ENCODE data around the gene XXYLT1. TPM values are rescaled to one million over a fixed set of nuclear protein-coding genes. Genes with fewer than 3 reads are reported as not detected.

Gene XXYLT1
- total RNA-seq, 3 donors from 2014 or later, result 7.2 to 13.0 (median 10.8) TPM

- H3K27me3 ChIP-seq, result no peaks in the 10 kb centered on the region
- no peak for TF ChIP-seq CTCF (IDR thresholded peaks at IDR 0.05)
- TF ChIP-seq POLR2A (IDR thresholded peaks at IDR 0.05), result no peak
- TF ChIP-seq POLR2AphosphoS5 (IDR thresholded peaks at IDR 0.05), result no peak
- no peak overlapping the region for H3K4me3 ChIP-seq
- intact Hi-C loops (cut with DNase I; ENCODE audit: low total_unique reads), result no loop called here
- H3K4me1 ChIP-seq, result peaks cover 0 to 4% of the 10 kb centered on the region in 2 donors
- DNase-seq (ENCODE audit: low spot score in 2 of 2), result no peak
- no peaks in the 10 kb centered on the region for H3K9me3 ChIP-seq
- no peaks in the 10 kb centered on the region for H3K36me3 ChIP-seq
- H3K27ac ChIP-seq, result peak overlapping the region; percentile 35 to 40
Measured at GRCh38 chr3:195185583-195185982, 85.4 kb downstream of the XXYLT1 start.

- Histone ChIP-seq H3K27me3 (no peaks in the 10 kb centered on the region), H3K27ac (peak overlapping the region; percentile 17 to 22), H3K36me3 (no peaks in the 10 kb centered on the region), H3K4me1 (peaks cover 0 to 4% of the 10 kb centered on the region in 2 donors), H3K4me3 (no peak overlapping the region), H3K9me3 (no peaks in the 10 kb centered on the region)
- intact Hi-C loops (cut with DNase I; ENCODE audit: low total_unique reads), result no loop called here
- TF ChIP-seq POLR2A (IDR thresholded peaks at IDR 0.05) (no peak), CTCF (IDR thresholded peaks at IDR 0.05) (no peak), POLR2AphosphoS5 (IDR thresholded peaks at IDR 0.05) (no peak)
- DNase-seq (ENCODE audit: low spot score in 2 of 2), result no peak
Measured at GRCh38 chr3:195184716-195185421, 86.1 kb downstream of the XXYLT1 start.

GRCh38 chr3:195183071-195183776 is 87.7 kb downstream of the XXYLT1 start:
- intact Hi-C loops (cut with DNase I; ENCODE audit: low total_unique reads), result no loop called here
- TF ChIP-seq CTCF (IDR thresholded peaks at IDR 0.05) (no peak), POLR2AphosphoS5 (IDR thresholded peaks at IDR 0.05) (no peak), POLR2A (IDR thresholded peaks at IDR 0.05) (no peak)
- Histone ChIP-seq H3K4me3 (no peak overlapping the region), H3K27ac (peak overlapping the region; percentile 38 to 53), H3K9me3 (no peaks in the 10 kb centered on the region), H3K4me1 (peaks cover 0 to 4% of the 10 kb centered on the region in 2 donors), H3K27me3 (no peaks in the 10 kb centered on the region), H3K36me3 (no peaks in the 10 kb centered on the region)
- no peak for DNase-seq (ENCODE audit: low spot score in 2 of 2)

- H3K9me3 ChIP-seq, result no peaks in the 10 kb centered on the region
- TF ChIP-seq CTCF (IDR thresholded peaks at IDR 0.05) (no peak), POLR2A (IDR thresholded peaks at IDR 0.05) (no peak), POLR2AphosphoS5 (IDR thresholded peaks at IDR 0.05) (no peak)
- no peaks in the 10 kb centered on the region for H3K36me3 ChIP-seq
- no peaks in the 10 kb centered on the region for H3K27me3 ChIP-seq
- intact Hi-C loops (cut with DNase I; ENCODE audit: low total_unique reads), result no loop called here
- H3K4me3 ChIP-seq, result no peak overlapping the region
- H3K27ac ChIP-seq, result peak overlapping the region; percentile 38 to 69
- H3K4me1 ChIP-seq, result peaks cover 0 to 4% of the 10 kb centered on the region in 2 donors
- no peak for DNase-seq (ENCODE audit: low spot score in 2 of 2)
Measured at GRCh38 chr3:195182470-195182795, 88.5 kb downstream of the XXYLT1 start.

- TF ChIP-seq POLR2AphosphoS5 (IDR thresholded peaks at IDR 0.05), result no peak
- no peak for TF ChIP-seq CTCF (IDR thresholded peaks at IDR 0.05)
- no peak for TF ChIP-seq POLR2A (IDR thresholded peaks at IDR 0.05)
- peak overlapping the region; percentile 38 to 69 for H3K27ac ChIP-seq
- peaks cover 0 to 4% of the 10 kb centered on the region in 2 donors for H3K4me1 ChIP-seq
- no peaks in the 10 kb centered on the region for H3K9me3 ChIP-seq
- no peaks in the 10 kb centered on the region for H3K36me3 ChIP-seq
- no peak for DNase-seq (ENCODE audit: low spot score in 2 of 2)
- intact Hi-C loops (cut with DNase I; ENCODE audit: low total_unique reads), result no loop called here
- H3K4me3 ChIP-seq, result no peak overlapping the region
- no peaks in the 10 kb centered on the region for H3K27me3 ChIP-seq
Measured at GRCh38 chr3:195181741-195182469, 89.1 kb downstream of the XXYLT1 start.
